Gastroesophageal sphincter (tissue), 3 donors: ENCODE results near the gene CXXC5.

Experiments used
- EP300 ChIP-seq: sonication (generic); formaldehyde crosslinking; IDR thresholded peaks from one replicate; pipeline ENCODE4 v1.6.1; 2017; ENCODE audit warnings: antibody characterized with exemption, mild to moderate bottlenecking
- POLR2A ChIP-seq, 2 donors: fragments of 450-650 bp; IDR thresholded peaks; one replicate each; pipeline ENCODE4 v1.6.1; 2017; ENCODE audit warnings: antibody characterized with exemption in 2 of 2, mild to moderate bottlenecking in 2 of 2, moderate library complexity in 1 of 2
- POLR2AphosphoS5 ChIP-seq: sonication (generic); formaldehyde crosslinking; IDR thresholded peaks from one replicate; pipeline ENCODE4 v1.6.1; 2017; ENCODE audit warnings: antibody characterized with exemption
- TF ChIP-seq, protein P1 (sequence below), 4 experiments: fragments of 200-600 bp in 2 of 4; fragments of 450-650 bp in 2 of 4; sonication (generic) in 1 of 4; IDR thresholded peaks; one replicate each; pipeline ENCODE4 v1.5.1; 2017 to 2019; ENCODE audit warnings: antibody characterized with exemption in 4 of 4, mild to moderate bottlenecking in 2 of 4, moderate library complexity in 2 of 4

GRCh38 chr5:139675213-139675612 lies 27.1 kb downstream of the CXXC5 start:
- TF ChIP-seq POLR2A (IDR thresholded peaks at IDR 0.05) (no peak), POLR2AphosphoS5 (no peak), EP300 (no peak)
- TF ChIP-seq, protein P1, sequence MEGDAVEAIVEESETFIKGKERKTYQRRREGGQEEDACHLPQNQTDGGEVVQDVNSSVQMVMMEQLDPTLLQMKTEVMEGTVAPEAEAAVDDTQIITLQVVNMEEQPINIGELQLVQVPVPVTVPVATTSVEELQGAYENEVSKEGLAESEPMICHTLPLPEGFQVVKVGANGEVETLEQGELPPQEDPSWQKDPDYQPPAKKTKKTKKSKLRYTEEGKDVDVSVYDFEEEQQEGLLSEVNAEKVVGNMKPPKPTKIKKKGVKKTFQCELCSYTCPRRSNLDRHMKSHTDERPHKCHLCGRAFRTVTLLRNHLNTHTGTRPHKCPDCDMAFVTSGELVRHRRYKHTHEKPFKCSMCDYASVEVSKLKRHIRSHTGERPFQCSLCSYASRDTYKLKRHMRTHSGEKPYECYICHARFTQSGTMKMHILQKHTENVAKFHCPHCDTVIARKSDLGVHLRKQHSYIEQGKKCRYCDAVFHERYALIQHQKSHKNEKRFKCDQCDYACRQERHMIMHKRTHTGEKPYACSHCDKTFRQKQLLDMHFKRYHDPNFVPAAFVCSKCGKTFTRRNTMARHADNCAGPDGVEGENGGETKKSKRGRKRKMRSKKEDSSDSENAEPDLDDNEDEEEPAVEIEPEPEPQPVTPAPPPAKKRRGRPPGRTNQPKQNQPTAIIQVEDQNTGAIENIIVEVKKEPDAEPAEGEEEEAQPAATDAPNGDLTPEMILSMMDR (IDR thresholded peaks at IDR 0.05): no peak
